ENCODE measurements around the gene INAFM1. TPM values are rescaled to one million over a fixed set of nuclear protein-coding genes. Genes with fewer than 3 reads are reported as not detected.

The INAFM1 gene
- total RNA-seq, 1 experiment from 2014 or later: 8.1 TPM

GRCh38 chr19:47323409-47323808, 48.7 kb downstream of the INAFM1 start:
- no peak overlapping the region for H3K27ac Mint-ChIP-seq
- ChIA-PET CTCF (interaction anchor here (0.6 to 3.3 kb wide), 6 partner anchors 17 to 194 kb away, joined by 3 to 20 read pairs (median 4); partner anchors contain the start of gene DHX34), POLR2A (interaction anchor here (0.5 kb wide), 2 partner anchors 36 to 439 kb away, joined by 3 to 5 read pairs; no protein-coding TSS in a partner anchor)
- ATAC-seq: no peak
- TF ChIP-seq EMX1 (CRISPR knock-in tag; IDR thresholded peaks at IDR 0.05) (no peak), CREB1 (CRISPR knock-in tag; IDR thresholded peaks at IDR 0.05) (no peak), ETV6 (CRISPR knock-in tag; IDR thresholded peaks at IDR 0.05) (no peak), ATF2 (CRISPR knock-in tag; IDR thresholded peaks at IDR 0.05; ENCODE audit: borderline replicate concordance, low read depth) (no peak)
- no peaks in the 10 kb centered on the region for H3K36me3 Mint-ChIP-seq
- no peak overlapping the region for H3K4me3 Mint-ChIP-seq
- no peak for DNase-seq (ENCODE audit: low spot score)
- H3K4me1 Mint-ChIP-seq: no peaks in the 10 kb centered on the region
- peaks cover 6% of the 10 kb centered on the region for H3K9me3 Mint-ChIP-seq
- H3K27me3 Mint-ChIP-seq (ENCODE audit: low read depth): no peaks in the 10 kb centered on the region

- Mint-ChIP-seq H3K4me1 (no peaks in the 10 kb centered on the region), H3K9me3 (peaks cover 6% of the 10 kb centered on the region), H3K27ac (no peak overlapping the region), H3K27me3 (ENCODE audit: low read depth) (no peaks in the 10 kb centered on the region), H3K4me3 (no peak overlapping the region), H3K36me3 (no peaks in the 10 kb centered on the region)
- TF ChIP-seq ERG (CRISPR knock-in tag; IDR thresholded peaks at IDR 0.05): no peak
- no peak for TF ChIP-seq HMGA2 (CRISPR knock-in tag; IDR thresholded peaks at IDR 0.05)
- TF ChIP-seq CDX4 (CRISPR knock-in tag; IDR thresholded peaks at IDR 0.05; ENCODE audit: borderline replicate concordance): no peak
- no peak for TF ChIP-seq FOXK1 (CRISPR knock-in tag; IDR thresholded peaks at IDR 0.05)
- no peak for TF ChIP-seq TP53 (CRISPR knock-in tag; IDR thresholded peaks at IDR 0.05)
- no peak for TF ChIP-seq CBFB (CRISPR knock-in tag; IDR thresholded peaks at IDR 0.05; ENCODE audit: low read depth)
- no peak for TF ChIP-seq AFF4 (CRISPR knock-in tag; IDR thresholded peaks at IDR 0.05; ENCODE audit: borderline replicate concordance)
- TF ChIP-seq ZNF512 (CRISPR knock-in tag; IDR thresholded peaks at IDR 0.05; ENCODE audit: borderline replicate concordance): no peak
- no peak for TF ChIP-seq ETV6 (CRISPR knock-in tag; IDR thresholded peaks at IDR 0.05)
- no peak for TF ChIP-seq MAX (CRISPR knock-in tag; IDR thresholded peaks at IDR 0.05)
- no peak for TF ChIP-seq ZNF416 (CRISPR knock-in tag; IDR thresholded peaks at IDR 0.05)
- TF ChIP-seq PRDM15 (CRISPR knock-in tag; IDR thresholded peaks at IDR 0.05): no peak
- no peak for TF ChIP-seq ZBTB21 (CRISPR knock-in tag; IDR thresholded peaks at IDR 0.05; ENCODE audit: borderline replicate concordance)
- TF ChIP-seq CTCF (IDR thresholded peaks at IDR 0.05): no peak
- TF ChIP-seq ZNF317 (CRISPR knock-in tag; IDR thresholded peaks at IDR 0.05; ENCODE audit: borderline replicate concordance, low read depth): no peak
- POLR2A ChIA-PET: interaction anchor here (0.5 kb wide), 1 partner anchor 440 kb away, joined by 5 read pairs; no protein-coding TSS in a partner anchor
- CTCF ChIA-PET: interaction anchor here (1.2 to 3.3 kb wide), 3 partner anchors 18 to 68 kb away, joined by 3 to 20 read pairs (median 5); partner anchors contain the start of gene DHX34
- ATAC-seq (no peak), DNase-seq (ENCODE audit: low spot score) (no peak)
Observed at GRCh38 chr19:47323872-47324271, 49.2 kb downstream of the INAFM1 start.

Measured in WTC11 (cell line).